Activated naive CD4-positive, alpha-beta T cell treated with anti-CD3 and anti-CD28 coated beads, Interleukin-2, amount 50 U/mL, for 24 hours (primary cell): ENCODE data around the gene SDHC.
"Not testable (repeated sequence)": the region's sequence is repeated elsewhere in the genome, so short reads cannot be mapped to it uniquely, and the experiment has no call there.

Source experiments
- H3K27ac Mint-ChIP-seq: one replicate; pipeline ENCODE4 v1.8.0; 2021; ENCODE audit warnings: mild to moderate bottlenecking, mixed read lengths
- H3K27me3 Mint-ChIP-seq: one replicate; pipeline ENCODE4 v1.8.0; 2021; ENCODE audit warnings: mixed read lengths
- H3K36me3 Mint-ChIP-seq: one replicate; pipeline ENCODE4 v1.8.0; 2021; ENCODE audit warnings: mixed read lengths
- H3K4me1 Mint-ChIP-seq: one replicate; pipeline ENCODE4 v1.8.0; 2021; ENCODE audit warnings: mixed read lengths
- H3K4me3 Mint-ChIP-seq: one replicate; pipeline ENCODE4 v1.8.0; 2021; ENCODE audit warnings: mild to moderate bottlenecking, mixed read lengths
- H3K9me3 Mint-ChIP-seq: one replicate; pipeline ENCODE4 v1.8.0; 2021; ENCODE audit warnings: mixed read lengths

The SDHC gene

GRCh38 chr1:161304927-161305866 is 9.0 kb upstream of the SDHC start:
- Mint-ChIP-seq H3K4me3 (peak overlapping the region; percentile 98), H3K27ac (peak overlapping the region; percentile 91), H3K9me3 (no peaks in the 10 kb centered on the region), H3K36me3 (peaks cover 2% of the 10 kb centered on the region), H3K4me1 (peaks cover 50% of the 10 kb centered on the region), H3K27me3 (no peaks in the 10 kb centered on the region)

- Mint-ChIP-seq H3K27ac (peak overlapping the region; percentile 91), H3K9me3 (no peaks in the 10 kb centered on the region), H3K36me3 (no peaks in the 10 kb centered on the region), H3K4me3 (peak overlapping the region; percentile 98), H3K4me1 (peaks cover 50% of the 10 kb centered on the region), H3K27me3 (no peaks in the 10 kb centered on the region)
Measured at GRCh38 chr1:161305867-161306519, 8.2 kb upstream of the SDHC start.

GRCh38 chr1:161307230-161307768 is 6.9 kb upstream of the SDHC start:
- Mint-ChIP-seq H3K27me3 (no peaks in the 10 kb centered on the region), H3K4me3 (peak overlapping the region; percentile 98), H3K27ac (peak overlapping the region; percentile 91), H3K4me1 (peaks cover 50% of the 10 kb centered on the region), H3K9me3 (no peaks in the 10 kb centered on the region), H3K36me3 (no peaks in the 10 kb centered on the region)

DNA sequence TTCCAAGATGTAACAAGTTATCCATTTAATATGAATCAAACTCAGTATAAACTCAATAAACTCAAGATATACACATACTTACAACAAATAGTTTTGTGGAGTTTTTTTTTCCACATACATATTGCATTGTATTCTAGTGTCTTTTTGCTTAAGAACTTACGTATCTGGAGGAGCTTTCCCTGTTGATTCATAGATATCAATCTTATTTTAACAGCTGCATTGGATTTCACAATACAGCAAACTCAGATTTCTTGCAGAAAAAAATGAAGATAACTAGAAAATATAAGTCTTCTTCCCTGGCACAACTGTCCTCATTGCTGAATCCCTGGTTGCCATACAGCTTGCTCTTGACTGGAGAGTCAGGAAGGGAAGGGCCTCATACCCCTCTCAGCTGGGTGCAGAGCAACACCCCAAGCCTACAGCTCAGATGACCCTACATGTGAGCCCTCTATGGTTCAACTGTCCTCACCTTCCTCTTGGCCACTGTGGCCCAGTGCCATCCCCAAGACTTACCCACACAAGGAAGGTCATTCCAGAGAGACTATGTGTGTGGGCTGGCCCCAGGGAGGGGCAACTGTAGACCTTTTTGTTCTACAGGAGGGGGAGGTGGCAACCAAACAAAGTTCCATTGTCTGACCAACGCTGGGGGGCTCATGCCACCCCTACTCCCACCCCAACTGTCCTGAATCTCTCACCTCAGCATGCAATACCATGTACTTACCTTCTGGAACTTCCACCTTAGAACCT is 6.1 kb upstream of the SDHC start:
- no peaks in the 10 kb centered on the region for H3K9me3 Mint-ChIP-seq
- H3K36me3 Mint-ChIP-seq, result no peaks in the 10 kb centered on the region
- peak overlapping the region; percentile 89 for H3K27ac Mint-ChIP-seq
- H3K4me1 Mint-ChIP-seq, result peaks cover 44% of the 10 kb centered on the region
- no peaks in the 10 kb centered on the region for H3K27me3 Mint-ChIP-seq
- H3K4me3 Mint-ChIP-seq, result no peak overlapping the region

DNA sequence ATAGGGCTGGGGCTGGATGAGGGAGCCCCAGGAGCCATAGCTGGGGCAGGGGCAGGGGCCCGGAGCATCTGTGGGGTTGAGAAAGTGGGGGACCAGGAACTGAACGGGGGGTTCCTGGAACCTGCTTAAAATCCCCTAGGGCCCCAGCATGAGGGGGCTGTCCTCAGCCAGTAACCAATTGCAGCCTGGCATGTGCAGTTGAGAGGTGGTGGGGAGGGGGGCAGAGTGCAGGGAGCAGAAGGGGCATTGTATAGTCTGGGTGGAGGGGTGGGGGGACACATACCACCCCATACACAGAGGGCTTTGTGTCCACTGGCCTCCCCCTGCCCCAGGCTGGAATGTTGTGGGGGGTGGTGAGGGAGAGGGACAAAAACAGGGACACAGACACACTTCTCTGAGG is 4.3 kb upstream of the SDHC start, which contains the start of gene MPZ:
Gene MPZ, minus strand, starts transcription at position 101 of the 400 bp plus-strand sequence. Its CDS starts 63 bp downstream, at position 38.
- Mint-ChIP-seq H3K27me3 (no peaks in the 10 kb centered on the region), H3K9me3 (no peaks in the 10 kb centered on the region), H3K4me1 (peaks cover 42% of the 10 kb centered on the region), H3K4me3 (no peak within 1 kb of the TSS), H3K36me3 (no peaks in the 10 kb centered on the region), H3K27ac (no peak within 1 kb of the TSS)

GRCh38 chr1:161311595-161312181 is 2.5 kb upstream of the SDHC start:
- Mint-ChIP-seq H3K36me3 (no peaks in the 10 kb centered on the region), H3K27me3 (no peaks in the 10 kb centered on the region), H3K27ac (no peak overlapping the region), H3K4me3 (no peak overlapping the region), H3K9me3 (no peaks in the 10 kb centered on the region), H3K4me1 (peaks cover 38% of the 10 kb centered on the region)

DNA sequence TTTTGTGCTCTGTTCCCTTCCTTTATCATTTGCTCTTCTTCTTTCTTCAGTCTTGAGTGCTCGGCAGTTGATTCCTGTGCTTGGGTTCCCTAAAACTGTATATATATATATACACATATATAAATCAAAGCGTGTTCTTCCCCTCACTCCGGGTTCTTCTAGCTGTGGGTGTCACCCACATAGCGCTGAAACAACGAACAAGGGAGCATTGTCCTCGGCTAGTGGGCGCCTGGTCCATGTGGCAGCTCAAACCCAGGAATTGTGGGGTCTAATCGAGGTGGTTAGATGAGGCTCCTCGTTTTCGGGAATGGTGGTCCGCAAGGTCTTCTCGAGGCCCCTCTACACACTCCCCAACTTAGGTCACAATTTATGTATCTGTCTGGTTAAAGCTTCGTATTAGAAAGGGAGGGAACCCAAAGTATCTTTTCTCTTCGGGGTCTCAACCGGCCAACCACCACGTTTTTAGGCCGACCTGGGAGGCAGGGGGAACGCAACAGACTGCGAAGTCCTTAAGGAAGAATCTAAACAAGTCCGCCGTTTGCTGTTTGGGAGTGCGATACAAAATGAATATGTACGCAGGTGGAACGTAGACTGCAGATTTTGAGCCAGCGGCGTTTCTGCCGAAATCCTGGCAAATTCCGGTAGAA is 504 bp upstream of the SDHC start:
- H3K36me3 Mint-ChIP-seq, result no peaks in the 10 kb centered on the region
- H3K4me3 Mint-ChIP-seq, result peak overlapping the region; percentile 98
- no peaks in the 10 kb centered on the region for H3K9me3 Mint-ChIP-seq
- H3K4me1 Mint-ChIP-seq, result peaks cover 30% of the 10 kb centered on the region
- H3K27me3 Mint-ChIP-seq, result no peaks in the 10 kb centered on the region
- H3K27ac Mint-ChIP-seq, result peak overlapping the region; percentile 97

DNA sequence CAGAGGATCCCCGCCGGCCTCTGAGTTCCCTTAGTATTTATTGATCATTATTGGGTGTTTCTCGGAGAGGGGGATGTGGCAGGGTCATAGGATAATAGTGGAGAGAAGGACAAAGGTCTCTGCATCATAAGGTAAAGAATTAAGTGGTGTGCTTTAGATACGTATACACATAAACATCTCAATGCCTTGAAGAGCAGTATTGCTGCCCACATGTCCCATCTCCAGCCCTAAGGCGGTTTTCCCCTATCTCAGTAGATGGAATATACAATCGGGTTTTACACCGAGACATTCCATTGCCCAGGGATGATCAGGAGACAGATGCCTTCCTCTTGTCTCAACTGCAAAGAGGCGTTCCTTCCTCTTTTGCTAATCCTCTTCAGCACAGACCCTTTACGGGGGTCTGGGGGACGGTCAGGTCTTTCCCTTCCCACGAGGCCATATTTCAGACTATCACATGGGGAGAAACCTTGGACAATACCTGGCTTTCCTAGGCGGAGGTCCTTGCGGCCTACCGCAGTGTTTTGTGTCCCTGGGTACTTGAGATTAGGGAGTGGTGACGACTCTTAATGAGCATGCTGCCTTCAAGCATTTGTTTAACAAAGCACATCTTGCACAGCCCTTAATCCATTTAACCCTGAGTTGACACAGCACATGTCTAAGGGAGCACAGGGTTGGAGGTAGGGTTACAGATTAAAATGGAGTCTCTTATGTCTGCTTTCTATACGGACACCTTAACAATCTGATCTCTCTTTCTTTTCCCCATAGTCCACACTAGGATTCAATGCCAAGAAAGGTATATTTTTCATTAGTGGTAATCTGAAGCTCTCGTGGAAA is 1.9 kb downstream of the SDHC start:
- H3K9me3 Mint-ChIP-seq, H3K36me3 Mint-ChIP-seq, H3K27me3 Mint-ChIP-seq: not testable (repeated sequence)
- Mint-ChIP-seq H3K27ac (peak overlapping the region; percentile 97), H3K4me1 (peaks cover 36% of the 10 kb centered on the region), H3K4me3 (peak overlapping the region; percentile 98)

DNA sequence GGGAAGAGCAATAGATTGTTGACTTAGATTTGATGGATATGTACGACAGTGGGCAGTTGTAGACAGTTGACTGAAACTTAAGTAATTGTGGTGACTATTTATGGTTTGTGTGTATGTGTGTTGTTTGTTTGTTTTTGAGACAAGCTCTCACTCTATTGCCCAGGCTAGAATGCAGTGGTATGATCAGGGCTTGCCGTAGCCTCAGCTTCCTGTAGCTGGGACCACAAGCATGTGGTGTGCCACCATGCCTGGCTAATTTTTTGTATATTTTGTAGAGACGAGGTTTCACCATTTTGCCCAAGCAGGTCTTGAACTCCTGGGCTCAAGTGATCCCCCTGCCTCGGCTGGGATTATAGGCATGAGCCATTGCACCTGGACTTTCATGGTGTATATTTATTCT is 9.8 kb downstream of the SDHC start:
- H3K27ac Mint-ChIP-seq, result no peak overlapping the region
- H3K9me3 Mint-ChIP-seq, result no peaks in the 10 kb centered on the region
- no peaks in the 10 kb centered on the region for H3K27me3 Mint-ChIP-seq
- peaks cover 25% of the 10 kb centered on the region for H3K4me1 Mint-ChIP-seq
- peaks cover 6% of the 10 kb centered on the region for H3K36me3 Mint-ChIP-seq
- no peak overlapping the region for H3K4me3 Mint-ChIP-seq

- Mint-ChIP-seq H3K36me3 (peaks cover 19% of the 10 kb centered on the region), H3K9me3 (no peaks in the 10 kb centered on the region), H3K4me1 (no peaks in the 10 kb centered on the region), H3K27me3 (no peaks in the 10 kb centered on the region), H3K4me3 (no peak overlapping the region), H3K27ac (no peak overlapping the region)
Measured at GRCh38 chr1:161330346-161330745, 16.2 kb downstream of the SDHC start.

DNA sequence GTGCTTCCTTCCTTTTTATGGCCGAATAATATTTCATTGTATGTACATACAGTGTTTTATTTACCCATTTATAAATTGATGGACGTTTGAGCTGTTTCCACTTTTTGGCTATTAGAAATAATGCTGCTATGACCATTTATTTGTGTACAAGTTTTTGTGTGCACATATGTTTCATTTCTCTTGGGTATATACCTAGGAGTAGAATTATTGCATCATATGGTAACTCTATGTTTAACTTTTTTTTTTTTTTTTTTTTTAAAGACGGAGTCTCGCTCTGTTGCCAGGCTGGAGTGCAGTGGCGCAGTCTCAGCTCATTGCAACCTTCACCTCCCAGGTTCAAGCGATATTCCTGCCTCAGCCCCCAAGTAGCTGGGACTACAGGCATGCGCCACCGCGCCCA is 19.0 kb downstream of the SDHC start:
- Mint-ChIP-seq H3K4me1 (peaks cover 4% of the 10 kb centered on the region), H3K4me3 (no peak overlapping the region), H3K27me3 (no peaks in the 10 kb centered on the region), H3K9me3 (no peaks in the 10 kb centered on the region), H3K27ac (no peak overlapping the region), H3K36me3 (peaks cover 18% of the 10 kb centered on the region)

DNA sequence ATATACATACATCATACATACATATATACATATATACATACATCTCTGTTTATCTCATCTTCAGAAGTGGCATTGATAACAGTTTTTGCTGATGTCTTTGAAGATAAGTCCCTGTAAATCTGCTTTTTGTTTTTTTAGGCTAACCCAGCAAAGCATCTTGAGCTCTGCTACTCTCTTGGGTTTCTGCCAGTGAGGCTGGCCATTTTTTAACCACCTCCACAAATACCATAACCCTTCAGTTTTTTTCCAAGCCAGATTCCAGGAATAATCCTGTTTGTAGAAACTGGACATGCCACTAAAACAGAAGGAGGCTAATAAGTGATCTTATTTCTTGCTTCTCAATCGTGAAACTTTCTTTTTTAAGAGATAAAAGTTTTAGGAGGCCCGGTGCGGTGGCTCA is 21.6 kb downstream of the SDHC start:
- Mint-ChIP-seq H3K9me3 (no peaks in the 10 kb centered on the region), H3K4me3 (no peak overlapping the region), H3K27ac (no peak overlapping the region), H3K27me3 (no peaks in the 10 kb centered on the region), H3K36me3 (peaks cover 20% of the 10 kb centered on the region), H3K4me1 (peaks cover 8% of the 10 kb centered on the region)

GRCh38 chr1:161342177-161342576 is 28.0 kb downstream of the SDHC start:
- Mint-ChIP-seq H3K9me3 (no peaks in the 10 kb centered on the region), H3K4me1 (peaks cover 21% of the 10 kb centered on the region), H3K36me3 (peaks cover 29% of the 10 kb centered on the region), H3K27me3 (no peaks in the 10 kb centered on the region), H3K4me3 (no peak overlapping the region), H3K27ac (no peak overlapping the region)

DNA sequence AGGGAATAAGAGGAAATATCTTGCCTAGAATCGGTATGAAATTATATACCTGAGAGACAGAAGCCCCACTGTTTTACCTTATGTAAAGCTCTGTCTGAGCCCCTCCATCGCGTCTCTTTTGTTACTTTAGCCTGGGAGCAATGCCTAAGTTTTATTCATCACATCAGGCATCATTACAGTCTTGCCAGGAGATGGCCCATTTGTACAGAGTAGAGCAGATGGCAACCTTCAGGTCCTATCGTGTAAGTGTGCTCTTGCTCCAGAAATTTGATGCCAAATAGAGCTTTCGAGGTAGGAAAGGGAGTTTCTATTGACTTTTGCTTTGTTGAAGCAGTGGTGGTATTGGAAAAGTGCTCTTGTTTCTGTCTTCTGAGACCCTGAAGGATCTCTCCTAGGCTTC is 28.6 kb downstream of the SDHC start:
- no peak overlapping the region for H3K4me3 Mint-ChIP-seq
- H3K27me3 Mint-ChIP-seq, result no peaks in the 10 kb centered on the region
- no peaks in the 10 kb centered on the region for H3K9me3 Mint-ChIP-seq
- H3K36me3 Mint-ChIP-seq, result peaks cover 29% of the 10 kb centered on the region
- no peak overlapping the region for H3K27ac Mint-ChIP-seq
- H3K4me1 Mint-ChIP-seq, result peaks cover 20% of the 10 kb centered on the region
